CD4-positive, alpha-beta T cell (primary cell): ENCODE data around the gene RASL10A. TPM values are rescaled to one million over a fixed set of nuclear protein-coding genes. Genes with fewer than 3 reads are reported as not detected.
A peak's percentile ranks its signal among the peaks of the same experiment; 100 is the strongest.

ENCODE experiments used
- ATAC-seq: fragments of 200-7000 bp; cut with Tn5 transposase; one replicate; pipeline ENCODE4 v1.10.0; 2022; ENCODE audit warnings: mild to moderate bottlenecking; ENCODE audit not compliant: poor library complexity
- CTCF ChIA-PET: fragments of 350-600 bp; sonication (Branson Sonifier 250); formaldehyde crosslinking; loops from one replicate; lab custom pipeline; 2021; ENCODE audit warnings: antibody characterized with exemption, inconsistent platforms; lab: Charles Lee
- POLR2A ChIA-PET: fragments of 350-600 bp; sonication (Branson Sonifier 250); formaldehyde crosslinking; loops from one replicate; lab custom pipeline; 2021; ENCODE audit warnings: antibody characterized with exemption, inconsistent platforms; lab: Charles Lee
- DNase-seq, 14 experiments: peaks; one replicate each; pipeline ENCODE4 v3.0.0-alpha.2; 2013 to 2020; ENCODE audit warnings: mixed read lengths in 2 of 14
- H3K27ac ChIP-seq, 2 donors: one replicate each; pipeline versions ENCODE4 v1.5.1 to v1.7.0; 2013; ENCODE audit warnings: low read length in 2 of 2, low read depth in 1 of 2, mild to moderate bottlenecking in 1 of 2
- H3K27me3 ChIP-seq, 2 experiments: 1 replicate in 1 of 2; 2 replicates in 1 of 2; pipeline versions ENCODE4 v1.6.1 to v1.7.0; 2013; ENCODE audit warnings: low read length in 2 of 2, control low read depth in 1 of 2, mild to moderate bottlenecking in 1 of 2, moderate library complexity in 1 of 2; ENCODE audit not compliant: insufficient read depth in 2 of 2, control insufficient read depth in 1 of 2
- H3K36me3 ChIP-seq: one replicate; pipeline ENCODE4 v1.6.1; 2013; ENCODE audit warnings: low read length, control low read depth; ENCODE audit not compliant: insufficient read depth
- H3K4me1 ChIP-seq: one replicate; pipeline ENCODE4 v1.6.1; 2013; ENCODE audit warnings: low read length, control low read depth; ENCODE audit not compliant: insufficient read depth
- H3K4me3 ChIP-seq: one replicate; pipeline ENCODE4 v1.5.1; 2013; ENCODE audit warnings: mild to moderate bottlenecking, low read length, moderate library complexity
- H3K9me3 ChIP-seq, 2 experiments: 1 replicate in 1 of 2; 2 replicates in 1 of 2; pipeline versions ENCODE4 v1.6.1 to v1.7.0; 2013; ENCODE audit warnings: low read length in 2 of 2, mild to moderate bottlenecking in 2 of 2, control low read depth in 1 of 2, moderate library complexity in 1 of 2; ENCODE audit not compliant: control insufficient read depth in 1 of 2, insufficient read depth in 1 of 2
- H3K27ac Mint-ChIP-seq: one replicate; pipeline ENCODE4 v1.8.0; 2020; ENCODE audit warnings: mixed read lengths
- H3K27me3 Mint-ChIP-seq: one replicate; pipeline ENCODE4 v1.8.0; 2021; ENCODE audit warnings: mixed read lengths
- H3K36me3 Mint-ChIP-seq: one replicate; pipeline ENCODE4 v1.8.0; 2021; ENCODE audit warnings: low read depth, mixed read lengths
- H3K4me1 Mint-ChIP-seq: one replicate; pipeline ENCODE4 v1.8.0; 2021; ENCODE audit warnings: low read depth, mixed read lengths
- H3K4me3 Mint-ChIP-seq: one replicate; pipeline ENCODE4 v1.8.0; 2020; ENCODE audit warnings: mild to moderate bottlenecking, mixed read lengths
- H3K9me3 Mint-ChIP-seq: one replicate; pipeline ENCODE4 v1.8.0; 2020; ENCODE audit warnings: mixed read lengths
- CTCF ChIP-seq: fragments of 200-600 bp; IDR thresholded peaks from one replicate; pipeline ENCODE4 v1.8.0; 2022; ENCODE audit warnings: antibody characterized with exemption, mild to moderate bottlenecking
- intact Hi-C, 2 experiments: fragments of 100-400 bp; cut with DNase I in 1 of 2; cut with micrococcal nuclease in 1 of 2; formaldehyde crosslinking; loops; one replicate each; pipeline versions ENCODE4 v1.15.1 to v1.9.0; 2023 to 2025; cut with DNase I, micrococcal nuclease
- total RNA-seq, 174 experiments: library from RNA in 2 of 174; stranded (reverse) in 2 of 174; gene quantifications; one replicate each; pipeline ENCODE4 v1.2.3 and lab custom pipeline; 2021 to 2026

Gene RASL10A
- total RNA-seq, 2 experiments from 2014 or later, result 0.30 to 0.36 TPM

GRCh38 chr22:29269230-29269604, 46.3 kb downstream of the RASL10A start:
- peaks cover 76% of the 10 kb centered on the region for H3K4me1 Mint-ChIP-seq
- peak overlapping the region; percentile 95 for H3K4me3 Mint-ChIP-seq
- H3K27me3 Mint-ChIP-seq, result no peaks in the 10 kb centered on the region
- Histone ChIP-seq H3K9me3 (no peaks in the 10 kb centered on the region), H3K36me3 (peaks cover 43% of the 10 kb centered on the region), H3K27ac (peak overlapping the region; percentile 96 to 97), H3K4me3 (peak overlapping the region; percentile 98), H3K27me3 (no peaks in the 10 kb centered on the region), H3K4me1 (peaks cover 54% of the 10 kb centered on the region)
- POLR2A ChIA-PET, result interaction anchor here (1.4 to 2.0 kb wide), 2 partner anchors 37 to 469 kb away, joined by 7 read pairs; partner anchors contain the start of genes GAS2L1 and XBP1
- H3K9me3 Mint-ChIP-seq, result no peaks in the 10 kb centered on the region
- intact Hi-C loops, result loop anchor here in 1 of 2 experiments (2.0 to 10.0 kb wide), 5 partner anchors 118 to 1344 kb away; partner anchors contain the start of genes AP1B1, CCDC117, THOC5 and ZNRF3
- TF ChIP-seq CTCF, result no peak
- peak overlapping the region; percentile 98 for H3K27ac Mint-ChIP-seq
- CTCF ChIA-PET, result interaction anchor here (1.5 kb wide), 1 partner anchor 24 kb away, joined by 4 read pairs; no protein-coding TSS in a partner anchor
- peaks cover 66% of the 10 kb centered on the region for H3K36me3 Mint-ChIP-seq
- ATAC-seq (no peak), DNase-seq (peak in 1 of 14 experiments; percentile 23)

- ATAC-seq (peak; percentile 19), DNase-seq (peak in 11 of 14 experiments; percentile 3 to 68 (median 23))
- Histone ChIP-seq H3K27me3 (no peaks in the 10 kb centered on the region), H3K36me3 (peaks cover 38% of the 10 kb centered on the region), H3K4me3 (peak overlapping the region; percentile 98), H3K4me1 (peaks cover 53% of the 10 kb centered on the region), H3K9me3 (no peaks in the 10 kb centered on the region), H3K27ac (peak overlapping the region; percentile 96 to 97)
- H3K4me1 Mint-ChIP-seq, result peaks cover 71% of the 10 kb centered on the region
- H3K27ac Mint-ChIP-seq, result peak overlapping the region; percentile 98
- ChIA-PET POLR2A (interaction anchor here (0.6 to 2.0 kb wide), 7 partner anchors 9 to 1155 kb away, joined by 3 to 7 read pairs (median 4); partner anchors contain the start of genes GAS2L1 and XBP1), CTCF (no interaction called here)
- peak overlapping the region; percentile 95 for H3K4me3 Mint-ChIP-seq
- no peaks in the 10 kb centered on the region for H3K27me3 Mint-ChIP-seq
- peaks cover 60% of the 10 kb centered on the region for H3K36me3 Mint-ChIP-seq
- no peaks in the 10 kb centered on the region for H3K9me3 Mint-ChIP-seq
- intact Hi-C loops, result loop anchor here in 1 of 2 experiments (2.0 to 10.0 kb wide), 5 partner anchors 119 to 1344 kb away; partner anchors contain the start of genes AP1B1, CCDC117, THOC5 and ZNRF3
- TF ChIP-seq CTCF, result no peak
Measured at GRCh38 chr22:29268511-29269229, 46.8 kb downstream of the RASL10A start.

- H3K9me3 ChIP-seq, result no peaks in the 10 kb centered on the region
- POLR2A ChIA-PET, result interaction anchor here (0.6 to 2.0 kb wide), 9 partner anchors 9 to 1156 kb away, joined by 3 to 7 read pairs (median 4); partner anchors contain the start of genes GAS2L1 and XBP1
- H3K4me3 ChIP-seq, result peak within 1 kb of the TSS; percentile 98
- Mint-ChIP-seq H3K9me3 (no peaks in the 10 kb centered on the region), H3K27ac (peak within 1 kb of the TSS; percentile 98), H3K4me3 (peak within 1 kb of the TSS; percentile 95), H3K36me3 (peaks cover 54% of the 10 kb centered on the region), H3K4me1 (peaks cover 64% of the 10 kb centered on the region), H3K27me3 (no peaks in the 10 kb centered on the region)
- peaks cover 31% of the 10 kb centered on the region for H3K36me3 ChIP-seq
- peak; percentile 84 for ATAC-seq
- DNase-seq, result peak; percentile 92 to 98 (median 96)
- H3K4me1 ChIP-seq, result peaks cover 50% of the 10 kb centered on the region
- intact Hi-C loops, result loop anchor here in 1 of 2 experiments (2.0 to 10.0 kb wide), 6 partner anchors 119 to 1343 kb away; partner anchors contain the start of genes AP1B1, CCDC117, MTFP1 and THOC5
- TF ChIP-seq CTCF, result no peak
- peak within 1 kb of the TSS; percentile 96 to 97 for H3K27ac ChIP-seq
- CTCF ChIA-PET, result no interaction called here
- H3K27me3 ChIP-seq, result no peaks in the 10 kb centered on the region
Measured at GRCh38 chr22:29267858-29268510, 47.5 kb downstream of the RASL10A start, which contains the start of the genes EWSR1 and RHBDD3. TSS of gene EWSR1 (plus strand) at chr22:29268268. CDS start at chr22:29268337, 69 bp downstream. TSS of gene RHBDD3 (minus strand) at chr22:29267981. CDS start at chr22:29265626, 2,355 bp downstream.
